HepG2 (cell line): ENCODE results near the gene WDR13. TPM values are rescaled to one million over a fixed set of nuclear protein-coding genes. Genes with fewer than 3 reads are reported as not detected.

Experiments
- ELF4 ChIP-seq: sonication (generic); formaldehyde crosslinking; IDR thresholded peaks from 2 replicates; pipeline ENCODE4 v1.5.0; 2020; ENCODE audit warnings: missing genetic modification reagents, mild to moderate bottlenecking, moderate library complexity, borderline replicate concordance
- FOSL2 ChIP-seq: sonication (generic); formaldehyde crosslinking; IDR thresholded peaks from 2 replicates; pipeline ENCODE4 v1.4.0; 2020; ENCODE audit warnings: missing genetic modification reagents
- NCOA5 ChIP-seq: sonication (generic); formaldehyde crosslinking; IDR thresholded peaks from 2 replicates; pipeline ENCODE4 v1.4.0; 2020; ENCODE audit warnings: missing genetic modification reagents
- SNAI1 ChIP-seq: sonication (generic); formaldehyde crosslinking; IDR thresholded peaks from 2 replicates; pipeline ENCODE4 v1.5.0; 2020; ENCODE audit warnings: mild to moderate bottlenecking, missing genetic modification reagents, borderline replicate concordance
- TARDBP ChIP-seq: sonication (generic); formaldehyde crosslinking; IDR thresholded peaks from 2 replicates; pipeline ENCODE4 v1.8.0; 2022; ENCODE audit warnings: mild to moderate bottlenecking, missing genetic modification reagents
- ZFP37 ChIP-seq: sonication (generic); formaldehyde crosslinking; IDR thresholded peaks from 2 replicates; pipeline ENCODE4 v1.4.0; 2020; ENCODE audit warnings: missing genetic modification reagents, borderline replicate concordance
- polyA plus RNA-seq, 8 experiments: library from polyadenylated mRNA; depleted of rRNA in 3 of 8; stranded (reverse) in 7 of 8; unstranded in 1 of 8; fragments of >200 nt; fragmentation: Illumina TruSeq in 4 of 8; extraction: Trizol in 4 of 8; gene quantifications; 2 replicates each; pipeline versions ENCODE4 v1.2.1 to v1.2.3, GENCODE V29; 2011 to 2016; ENCODE audit warnings: low read depth in 4 of 8, missing spikeins in 1 of 8, mixed read lengths in 1 of 8; ENCODE audit not compliant: insufficient read depth in 1 of 8
- total RNA-seq, 5 experiments: library from RNA; depleted of rRNA; stranded (reverse); fragments of >200 nt; fragmentation: Illumina TruSeq; extraction: Trizol; gene quantifications; 2 replicates each; pipeline ENCODE4 v1.2.3, GENCODE V29; 2016; ENCODE audit warnings: low read depth in 1 of 5
- TF ChIP-seq, protein P1 (sequence below): IDR thresholded peaks from 2 replicates; pipeline ENCODE4 v1.6.1; 2012; ENCODE audit warnings: low read length, improper control_type of control experiment
- TF ChIP-seq, protein P2 (sequence below): sonication (generic); formaldehyde crosslinking; IDR thresholded peaks from 2 replicates; pipeline ENCODE4 v1.5.0; 2020; ENCODE audit warnings: missing genetic modification reagents, mild to moderate bottlenecking, borderline replicate concordance

Gene WDR13
- total and polyA plus RNA-seq, 2 of the 13 experiments (the other 11 are each of a cell fraction or from before 2014, with no cell fraction given) = 28.7 to 37.1 TPM

DNA sequence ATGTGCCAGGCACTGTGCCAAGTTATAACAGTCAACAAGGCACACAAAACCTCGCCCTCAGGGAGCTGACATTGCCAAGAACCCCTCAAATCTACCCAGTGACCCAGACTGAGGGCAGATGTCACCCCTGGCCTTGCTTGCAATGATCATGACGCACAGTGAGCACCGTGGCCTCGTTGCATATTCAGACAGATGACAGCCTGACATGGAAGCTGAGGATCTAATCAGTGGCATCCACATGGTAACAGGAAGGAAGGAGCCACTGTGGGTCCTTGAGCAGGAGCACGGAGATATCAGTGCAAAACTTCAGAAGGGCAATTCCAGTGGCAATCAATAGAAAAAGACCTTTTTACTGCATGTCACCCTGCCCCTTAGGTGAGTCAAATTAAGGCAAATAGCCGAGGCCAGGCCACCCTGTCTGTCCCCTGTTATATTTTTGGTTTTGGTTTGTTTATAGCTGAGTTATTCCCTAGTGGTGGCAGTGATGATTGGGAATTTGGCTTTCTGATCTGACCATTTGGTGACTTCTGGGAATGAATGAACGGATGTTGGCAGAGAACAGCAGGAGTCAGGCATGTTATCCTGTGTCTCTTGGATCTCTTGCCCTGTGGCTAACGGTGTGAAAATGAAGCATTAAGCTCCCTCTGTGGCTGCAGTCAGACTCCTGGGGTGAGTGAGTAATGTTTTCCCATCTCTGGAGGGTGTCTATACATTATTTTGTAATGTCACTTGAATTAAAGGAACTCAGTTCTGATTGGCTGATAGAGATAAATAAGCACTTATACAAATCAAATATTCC is 20.4 kb downstream of the WDR13 start (continued):
- TF ChIP-seq, protein P1, sequence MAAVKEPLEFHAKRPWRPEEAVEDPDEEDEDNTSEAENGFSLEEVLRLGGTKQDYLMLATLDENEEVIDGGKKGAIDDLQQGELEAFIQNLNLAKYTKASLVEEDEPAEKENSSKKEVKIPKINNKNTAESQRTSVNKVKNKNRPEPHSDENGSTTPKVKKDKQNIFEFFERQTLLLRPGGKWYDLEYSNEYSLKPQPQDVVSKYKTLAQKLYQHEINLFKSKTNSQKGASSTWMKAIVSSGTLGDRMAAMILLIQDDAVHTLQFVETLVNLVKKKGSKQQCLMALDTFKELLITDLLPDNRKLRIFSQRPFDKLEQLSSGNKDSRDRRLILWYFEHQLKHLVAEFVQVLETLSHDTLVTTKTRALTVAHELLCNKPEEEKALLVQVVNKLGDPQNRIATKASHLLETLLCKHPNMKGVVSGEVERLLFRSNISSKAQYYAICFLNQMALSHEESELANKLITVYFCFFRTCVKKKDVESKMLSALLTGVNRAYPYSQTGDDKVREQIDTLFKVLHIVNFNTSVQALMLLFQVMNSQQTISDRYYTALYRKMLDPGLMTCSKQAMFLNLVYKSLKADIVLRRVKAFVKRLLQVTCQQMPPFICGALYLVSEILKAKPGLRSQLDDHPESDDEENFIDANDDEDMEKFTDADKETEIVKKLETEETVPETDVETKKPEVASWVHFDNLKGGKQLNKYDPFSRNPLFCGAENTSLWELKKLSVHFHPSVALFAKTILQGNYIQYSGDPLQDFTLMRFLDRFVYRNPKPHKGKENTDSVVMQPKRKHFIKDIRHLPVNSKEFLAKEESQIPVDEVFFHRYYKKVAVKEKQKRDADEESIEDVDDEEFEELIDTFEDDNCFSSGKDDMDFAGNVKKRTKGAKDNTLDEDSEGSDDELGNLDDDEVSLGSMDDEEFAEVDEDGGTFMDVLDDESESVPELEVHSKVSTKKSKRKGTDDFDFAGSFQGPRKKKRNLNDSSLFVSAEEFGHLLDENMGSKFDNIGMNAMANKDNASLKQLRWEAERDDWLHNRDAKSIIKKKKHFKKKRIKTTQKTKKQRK = no peak
- TF ChIP-seq, protein P2, sequence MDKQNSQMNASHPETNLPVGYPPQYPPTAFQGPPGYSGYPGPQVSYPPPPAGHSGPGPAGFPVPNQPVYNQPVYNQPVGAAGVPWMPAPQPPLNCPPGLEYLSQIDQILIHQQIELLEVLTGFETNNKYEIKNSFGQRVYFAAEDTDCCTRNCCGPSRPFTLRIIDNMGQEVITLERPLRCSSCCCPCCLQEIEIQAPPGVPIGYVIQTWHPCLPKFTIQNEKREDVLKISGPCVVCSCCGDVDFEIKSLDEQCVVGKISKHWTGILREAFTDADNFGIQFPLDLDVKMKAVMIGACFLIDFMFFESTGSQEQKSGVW (CRISPR knock-in tag) = no peak
- no peak for TF ChIP-seq SNAI1 (CRISPR knock-in tag)
- TF ChIP-seq ELF4 (CRISPR knock-in tag) = no peak
- TF ChIP-seq TARDBP (CRISPR knock-in tag) = no peak
- no peak for TF ChIP-seq FOSL2
- no peak for TF ChIP-seq ZFP37
- no peak for TF ChIP-seq NCOA5 (CRISPR knock-in tag)
- TF ChIP-seq, all 625 proteins: peak for 0
